AG04450 (cell line): ENCODE results near the gene VMP1. TPM values are rescaled to one million over a fixed set of nuclear protein-coding genes. Genes with fewer than 3 reads are reported as not detected.

Source experiments
- CTCF ChIA-PET: fragments of 300-600, 350-600 bp; formaldehyde crosslinking; extraction: SDS; loops from one replicate; lab custom pipeline; 2022; ENCODE audit warnings: antibody characterized with exemption, inconsistent platforms; lab: Charles Lee
- POLR2A ChIA-PET: fragments of 350-600 bp; formaldehyde crosslinking; extraction: SDS; loops from one replicate; lab custom pipeline; 2021; ENCODE audit warnings: antibody characterized with exemption, inconsistent platforms; lab: Yijun Ruan, JAX
- DNase-seq: peaks from one replicate; pipeline ENCODE4 v3.0.0-alpha.2; 2011; ENCODE audit warnings: low read depth, low spot score
- H3K27ac ChIP-seq: one replicate; pipeline ENCODE4 v1.5.1; 2012; ENCODE audit warnings: low read depth, low read length, control low read depth
- H3K27me3 ChIP-seq: one replicate; pipeline ENCODE4 v1.6.0; 2012; ENCODE audit warnings: low read length; ENCODE audit not compliant: control insufficient read depth, insufficient read depth
- H3K4me3 ChIP-seq: 2 replicates; pipeline ENCODE4 v1.5.1; 2011; ENCODE audit warnings: mild to moderate bottlenecking, low read depth, low read length, control low read depth
- H3K9me3 ChIP-seq: 2 replicates; pipeline ENCODE4 v1.5.1; 2012; ENCODE audit warnings: low read length; ENCODE audit not compliant: control insufficient read depth, insufficient read depth
- polyA minus RNA-seq: library from RNA; depleted of rRNA, polyadenylated mRNA; stranded (reverse); fragments of >200 nt; gene quantifications from 2 replicates; pipeline ENCODE4 v1.2.3, GENCODE V29; 2011; rRNA and poly(A)+ RNA removed
- polyA plus RNA-seq: library from polyadenylated mRNA; depleted of rRNA; stranded (reverse); fragments of >200 nt; gene quantifications from 2 replicates; pipeline ENCODE4 v1.2.3, GENCODE V29; 2011; rRNA removed
- TF ChIP-seq, protein P1 (sequence below): IDR thresholded peaks from 2 replicates; pipeline ENCODE4 v1.5.1; 2011; ENCODE audit warnings: low read depth, low read length, control low read depth, inconsistent platforms

The VMP1 gene
- 174 and 196 TPM in 2 replicates for polyA plus RNA-seq
- polyA minus RNA-seq: 301 and 430 TPM in 2 replicates

- Histone ChIP-seq H3K9me3 (no peaks in the 10 kb centered on the region), H3K27ac (peak within 1 kb of the TSS; percentile 93), H3K27me3 (no peaks in the 10 kb centered on the region), H3K4me3 (peak within 1 kb of the TSS; percentile 95)
- peak; percentile 99 for DNase-seq
- TF ChIP-seq, protein P1, sequence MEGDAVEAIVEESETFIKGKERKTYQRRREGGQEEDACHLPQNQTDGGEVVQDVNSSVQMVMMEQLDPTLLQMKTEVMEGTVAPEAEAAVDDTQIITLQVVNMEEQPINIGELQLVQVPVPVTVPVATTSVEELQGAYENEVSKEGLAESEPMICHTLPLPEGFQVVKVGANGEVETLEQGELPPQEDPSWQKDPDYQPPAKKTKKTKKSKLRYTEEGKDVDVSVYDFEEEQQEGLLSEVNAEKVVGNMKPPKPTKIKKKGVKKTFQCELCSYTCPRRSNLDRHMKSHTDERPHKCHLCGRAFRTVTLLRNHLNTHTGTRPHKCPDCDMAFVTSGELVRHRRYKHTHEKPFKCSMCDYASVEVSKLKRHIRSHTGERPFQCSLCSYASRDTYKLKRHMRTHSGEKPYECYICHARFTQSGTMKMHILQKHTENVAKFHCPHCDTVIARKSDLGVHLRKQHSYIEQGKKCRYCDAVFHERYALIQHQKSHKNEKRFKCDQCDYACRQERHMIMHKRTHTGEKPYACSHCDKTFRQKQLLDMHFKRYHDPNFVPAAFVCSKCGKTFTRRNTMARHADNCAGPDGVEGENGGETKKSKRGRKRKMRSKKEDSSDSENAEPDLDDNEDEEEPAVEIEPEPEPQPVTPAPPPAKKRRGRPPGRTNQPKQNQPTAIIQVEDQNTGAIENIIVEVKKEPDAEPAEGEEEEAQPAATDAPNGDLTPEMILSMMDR: no peak
- CTCF ChIA-PET: interaction anchor here (1.0 to 2.7 kb wide), 2 partner anchors 40 to 152 kb away, joined by 5 to 9 read pairs; no protein-coding TSS in a partner anchor
- POLR2A ChIA-PET: interaction anchor here (0.6 to 1.9 kb wide), 8 partner anchors 47 to 840 kb away, joined by 3 to 11 read pairs (median 4); partner anchors contain the start of genes CLTC, RPS6KB1, TUBD1 and USP32
Observed at GRCh38 chr17:59707149-59707970, at the start of gene VMP1, which contains the start of gene PTRH2. VMP1 (plus strand) TSS chr17:59707654; CDS start chr17:59731447, 23,793 bp downstream. PTRH2 (minus strand) TSS chr17:59707430; CDS start chr17:59697978, 9,452 bp downstream.

DNA sequence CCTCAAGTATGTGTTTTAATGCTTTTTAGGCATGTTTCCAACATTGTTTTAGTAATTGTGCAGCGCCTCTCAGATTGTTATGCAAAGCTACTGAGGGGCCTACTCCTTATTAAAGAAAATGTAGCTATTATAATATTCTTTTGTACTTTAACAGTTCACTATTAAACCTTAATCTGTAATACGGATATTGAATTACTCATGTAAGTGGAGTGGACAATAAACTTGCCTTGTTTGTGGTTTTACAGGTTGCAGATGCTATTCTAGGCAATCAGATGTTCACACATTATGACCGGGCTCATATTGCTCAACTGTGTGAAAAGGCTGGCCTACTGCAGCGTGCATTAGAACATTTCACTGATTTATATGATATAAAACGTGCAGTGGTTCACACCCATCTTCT, 41.2 kb upstream of the VMP1 start:
- Histone ChIP-seq H3K27ac (no peak overlapping the region), H3K9me3 (no peaks in the 10 kb centered on the region), H3K4me3 (no peak overlapping the region), H3K27me3 (no peaks in the 10 kb centered on the region)
- ChIA-PET POLR2A (no interaction called here), CTCF (no interaction called here)
- TF ChIP-seq, protein P1: no peak
- DNase-seq: no peak

- DNase-seq: peak; percentile 91
- Histone ChIP-seq H3K27me3 (no peaks in the 10 kb centered on the region), H3K9me3 (no peaks in the 10 kb centered on the region), H3K27ac (no peak overlapping the region), H3K4me3 (no peak overlapping the region)
- TF ChIP-seq, protein P1: no peak
- ChIA-PET POLR2A (interaction anchor here (1.0 kb wide), 1 partner anchor 50 kb away, joined by 4 read pairs; no protein-coding TSS in a partner anchor), CTCF (no interaction called here)
Observed at GRCh38 chr17:59668816-59669215, 38.6 kb upstream of the VMP1 start.

GRCh38 chr17:59669411-59669810, 38.0 kb upstream of the VMP1 start:
- TF ChIP-seq, protein P1: no peak
- Histone ChIP-seq H3K9me3 (no peaks in the 10 kb centered on the region), H3K27me3 (no peaks in the 10 kb centered on the region), H3K27ac (no peak overlapping the region), H3K4me3 (no peak overlapping the region)
- ChIA-PET CTCF (interaction anchor here (1.8 to 2.0 kb wide), 2 partner anchors 13 to 245 kb away, joined by 7 to 8 read pairs; no protein-coding TSS in a partner anchor), POLR2A (interaction anchor here (1.0 kb wide), 1 partner anchor 50 kb away, joined by 4 read pairs; no protein-coding TSS in a partner anchor)
- DNase-seq: no peak

- Histone ChIP-seq H3K27ac (no peak overlapping the region), H3K27me3 (no peaks in the 10 kb centered on the region), H3K4me3 (no peak overlapping the region), H3K9me3 (no peaks in the 10 kb centered on the region)
- TF ChIP-seq, protein P1: no peak
- ChIA-PET CTCF (interaction anchor here (1.5 to 2.0 kb wide), 3 partner anchors 13 to 245 kb away, joined by 3 to 8 read pairs (median 7); no protein-coding TSS in a partner anchor), POLR2A (interaction anchor here (1.0 to 1.9 kb wide), 2 partner anchors 50 to 51 kb away, joined by 4 to 7 read pairs; partner anchors contain the start of gene CLTC)
- DNase-seq: no peak
Observed at GRCh38 chr17:59669944-59670343, 37.5 kb upstream of the VMP1 start.
